Right renal pelvis (tissue), 4 donors: ENCODE results near the gene ZKSCAN7. TPM values are rescaled to one million over a fixed set of nuclear protein-coding genes. Genes with fewer than 3 reads are reported as not detected.
"Not testable (repeated sequence)": the region's sequence is repeated elsewhere in the genome, so short reads cannot be mapped to it uniquely, and the experiment has no call there.

ENCODE experiments used
- DNase-seq, 4 donors: peaks; one replicate each; pipeline ENCODE4 v3.0.0-alpha.2; 2013; ENCODE audit warnings: low read depth in 4 of 4, low spot score in 3 of 4, missing footprints in 1 of 4
- polyA plus RNA-seq, 4 donors: library from polyadenylated mRNA; unstranded; fragments of 120-200 nt; gene quantifications; one replicate each; pipeline ENCODE4 v1.2.1, GENCODE V29; 2013; ENCODE audit not compliant: insufficient read length in 4 of 4

The ZKSCAN7 gene
- polyA plus RNA-seq, 4 donors: 16.2 to 19.4 (median 17.4) TPM

DNA sequence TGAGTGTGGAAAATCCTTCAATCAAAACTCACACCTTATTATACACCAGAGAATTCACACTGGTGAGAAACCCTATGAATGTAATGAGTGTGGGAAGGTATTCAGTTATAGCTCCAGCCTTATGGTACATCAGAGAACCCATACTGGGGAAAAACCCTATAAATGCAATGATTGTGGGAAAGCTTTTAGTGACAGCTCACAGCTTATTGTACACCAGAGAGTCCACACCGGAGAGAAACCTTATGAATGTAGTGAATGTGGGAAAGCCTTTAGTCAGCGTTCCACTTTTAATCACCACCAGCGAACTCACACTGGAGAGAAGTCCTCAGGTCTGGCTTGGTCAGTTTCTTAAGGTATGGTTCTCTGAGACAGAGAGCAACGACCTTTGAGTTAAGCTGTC is 16.0 kb downstream of the ZKSCAN7 start:
- no peak for DNase-seq

DNA sequence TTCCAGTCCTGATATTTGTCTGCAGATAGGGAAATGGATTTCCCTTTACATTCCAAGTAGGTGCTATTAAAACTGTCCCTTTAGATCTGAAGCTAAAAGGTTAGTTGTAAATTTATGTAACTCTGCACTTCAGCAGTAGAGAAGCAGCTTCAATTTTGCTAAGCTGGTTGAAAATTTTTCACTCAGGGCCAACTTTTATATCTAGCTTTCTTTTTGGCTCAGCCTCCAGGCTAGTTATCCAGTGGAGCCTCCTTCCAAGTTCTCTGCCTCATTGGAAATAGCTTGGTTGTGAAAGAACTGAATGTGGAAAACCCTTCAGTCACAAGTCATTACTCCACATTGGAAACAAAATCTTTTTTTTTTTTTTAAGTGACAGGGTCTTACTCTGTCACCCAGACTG is 21.6 kb downstream of the ZKSCAN7 start:
- no peak for DNase-seq

DNA sequence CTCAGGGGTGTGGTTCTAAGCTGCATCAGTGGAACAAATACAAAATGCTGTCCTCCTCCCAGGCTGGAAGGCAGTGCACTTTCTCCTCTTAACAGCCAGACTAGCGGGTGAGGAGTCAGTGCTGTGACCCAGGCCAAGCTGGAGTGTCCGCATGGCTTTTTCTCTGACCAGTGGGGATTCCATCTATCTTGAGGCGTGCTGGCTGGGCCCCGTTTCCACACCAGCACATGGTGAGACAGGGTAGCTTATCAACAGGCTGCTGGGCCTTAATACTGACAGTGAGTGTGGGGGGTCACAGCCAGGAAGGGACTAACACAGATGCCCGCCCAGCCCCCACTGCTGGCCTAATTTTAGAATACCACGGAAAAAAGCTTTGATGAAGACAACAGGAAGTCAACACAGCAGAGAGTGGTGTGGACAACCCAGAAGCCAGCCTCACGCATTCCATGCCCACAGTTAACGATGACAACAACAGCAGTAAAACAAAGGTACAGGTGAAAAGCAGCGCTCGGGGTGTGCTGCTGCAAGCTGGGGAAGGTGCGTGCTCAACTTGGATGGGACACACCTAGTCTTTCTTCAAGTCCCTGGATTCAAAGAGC is 22.5 kb downstream of the ZKSCAN7 start:
- not testable (repeated sequence) for DNase-seq

DNA sequence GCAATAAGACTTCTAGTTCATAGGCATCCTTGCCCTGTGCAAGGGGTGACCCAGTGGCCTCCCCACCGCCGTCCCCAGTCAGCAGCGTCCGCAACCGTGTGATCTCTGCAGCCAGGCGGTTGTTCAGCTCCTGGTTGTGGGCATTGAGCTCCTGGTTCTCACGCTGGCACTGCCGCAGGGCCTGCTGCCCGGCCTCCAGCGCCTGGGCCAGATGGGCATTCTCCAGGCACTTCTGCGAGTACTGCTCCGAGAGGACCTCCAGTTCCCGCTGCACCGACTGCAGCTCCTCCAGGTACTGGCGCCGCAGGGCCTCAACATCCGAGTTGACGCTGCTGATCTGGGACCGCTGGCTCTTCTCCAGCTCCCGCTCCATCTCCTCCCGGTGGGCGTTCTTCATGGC is 23.3 kb downstream of the ZKSCAN7 start:
- DNase-seq: not testable (repeated sequence)

DNA sequence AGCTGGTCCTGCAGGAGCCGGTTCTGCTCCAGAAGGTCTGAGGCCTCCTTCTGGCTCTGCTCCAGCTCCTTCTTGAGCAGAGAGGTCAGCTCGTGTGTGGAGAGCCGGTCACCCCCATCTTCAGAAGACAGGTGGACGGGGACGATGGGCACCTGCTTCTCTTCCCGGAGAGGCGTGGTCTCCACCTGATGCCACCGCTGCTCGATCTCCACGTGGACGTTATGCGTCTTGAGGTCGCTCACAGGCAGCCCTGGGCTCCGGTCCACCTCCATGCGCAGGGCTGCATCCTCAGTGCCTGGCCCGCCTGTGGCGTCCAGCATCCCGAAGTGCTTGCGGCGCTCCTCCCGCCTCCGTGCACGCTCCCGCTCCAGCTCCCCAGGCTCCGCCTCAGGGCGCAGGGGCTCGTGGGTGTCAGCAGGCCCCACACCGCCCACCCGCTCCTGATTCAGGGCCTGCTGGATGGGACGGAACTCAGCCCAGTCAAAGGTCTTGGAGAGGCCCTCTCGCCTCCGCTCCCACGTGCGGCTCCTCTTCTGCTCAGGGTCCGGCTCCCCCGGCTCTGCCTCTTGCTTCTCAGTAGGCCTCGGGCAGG is 24.0 kb downstream of the ZKSCAN7 start:
- DNase-seq: not testable (repeated sequence)

DNA sequence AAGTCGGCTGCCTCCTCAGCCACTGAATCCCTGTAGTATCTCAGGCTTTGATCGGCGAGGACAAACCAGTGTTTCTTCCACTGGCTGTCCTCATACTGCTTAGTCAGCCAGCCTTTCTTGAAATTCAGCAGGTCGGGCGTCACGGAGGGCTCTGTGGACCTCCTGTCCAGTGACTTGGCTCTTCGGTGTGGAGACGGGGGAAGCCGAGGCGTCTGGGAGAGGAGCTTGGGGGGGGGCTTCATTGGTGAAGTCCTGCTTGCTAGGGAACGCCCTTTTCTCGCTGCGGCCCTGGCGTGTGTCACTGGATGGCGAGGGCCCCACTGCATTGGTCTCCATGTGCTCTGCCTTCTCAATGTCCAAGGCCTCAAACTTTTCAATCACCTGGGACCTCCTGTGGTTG is 24.8 kb downstream of the ZKSCAN7 start:
- not testable (repeated sequence) for DNase-seq

DNA sequence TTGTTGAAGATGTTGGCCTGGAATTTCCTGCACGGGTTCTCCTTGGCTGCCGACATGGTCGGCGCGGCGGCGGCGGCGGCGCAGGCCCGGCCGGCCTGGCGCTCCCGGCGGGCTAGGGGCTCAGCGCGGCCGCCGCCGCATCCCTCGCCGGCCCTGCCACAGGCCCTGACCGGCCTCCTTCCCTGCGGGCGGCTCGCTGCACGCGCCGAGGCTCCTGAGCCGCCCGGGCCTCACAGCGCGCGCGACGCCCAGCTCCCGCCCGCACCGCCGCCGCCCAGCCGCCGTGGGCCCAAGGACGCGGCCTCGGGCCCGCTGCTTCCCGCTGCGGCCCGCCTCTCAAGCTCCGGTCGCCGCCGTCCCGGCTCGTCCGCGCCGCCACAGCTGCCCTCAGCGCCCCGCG is 26.0 kb downstream of the ZKSCAN7 start:
- not testable (repeated sequence) for DNase-seq

DNA sequence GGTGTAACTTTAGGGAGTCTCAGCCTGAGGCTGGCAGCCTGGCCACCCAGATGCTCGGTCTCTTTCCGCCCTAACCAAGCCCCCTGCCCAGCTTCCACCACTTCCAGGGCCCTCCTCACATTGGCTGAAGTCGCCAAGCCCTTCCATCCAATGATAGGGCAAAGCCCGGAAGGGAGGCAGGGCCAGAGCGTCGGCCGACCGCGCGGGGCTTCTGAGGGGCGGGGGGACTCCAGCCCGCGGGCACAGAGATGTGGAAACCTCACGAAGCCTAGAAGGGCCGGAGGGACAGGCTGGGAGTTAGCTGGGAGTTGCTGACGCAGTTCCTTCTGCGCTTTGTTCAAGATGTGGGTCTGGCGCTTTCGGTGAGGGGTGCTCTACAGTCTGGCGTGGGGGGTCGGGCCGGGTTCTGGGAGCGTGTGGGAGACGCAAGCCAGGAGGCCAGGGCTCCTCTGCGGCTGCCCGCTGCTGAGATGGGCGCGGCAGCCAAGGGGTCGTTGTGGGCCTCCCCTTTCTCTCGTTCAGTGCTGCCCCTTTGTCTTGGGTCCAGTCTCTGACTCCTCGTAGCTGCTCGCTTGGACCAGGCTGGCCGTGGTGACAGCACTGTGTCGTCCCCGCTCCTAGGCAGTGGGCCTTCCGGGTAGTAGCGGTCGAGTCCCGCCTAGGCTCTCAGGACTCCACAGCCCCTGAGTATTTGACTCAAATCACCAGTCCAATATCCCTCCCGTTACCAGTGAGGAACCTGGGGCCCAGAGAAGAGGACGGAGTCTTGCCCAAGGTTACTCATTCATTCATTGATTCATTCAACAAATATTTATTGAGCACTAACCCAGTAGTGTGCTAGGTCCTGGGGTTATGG is 29.9 kb downstream of the ZKSCAN7 start, which contains the start of gene ZNF660:
Gene ZNF660, plus strand, starts transcription at position 319 of the 856 bp plus-strand sequence. CDS start 9,230 bp downstream, outside the sequence.
- DNase-seq: peak; percentile 68 to 85 (median 82)

DNA sequence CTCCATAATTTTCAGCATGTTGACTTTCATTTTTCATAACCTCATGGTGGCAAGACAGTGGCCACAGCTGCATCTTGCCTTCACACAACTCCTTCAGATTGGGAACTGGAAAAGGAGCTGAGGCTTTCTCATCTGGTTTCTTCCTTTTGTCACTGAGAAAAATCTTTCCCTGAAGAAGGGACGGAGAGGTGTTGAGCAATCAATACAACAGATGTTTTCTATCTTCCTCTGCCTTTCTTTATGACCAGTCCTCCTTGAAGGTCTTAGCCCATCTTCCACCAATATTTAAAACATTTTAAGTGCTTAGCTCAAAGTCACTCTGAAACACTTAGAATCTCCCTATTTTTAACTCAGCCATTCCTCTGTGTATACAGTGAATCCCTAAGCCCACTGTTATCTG is 41.6 kb downstream of the ZKSCAN7 start:
- DNase-seq: no peak

DNA sequence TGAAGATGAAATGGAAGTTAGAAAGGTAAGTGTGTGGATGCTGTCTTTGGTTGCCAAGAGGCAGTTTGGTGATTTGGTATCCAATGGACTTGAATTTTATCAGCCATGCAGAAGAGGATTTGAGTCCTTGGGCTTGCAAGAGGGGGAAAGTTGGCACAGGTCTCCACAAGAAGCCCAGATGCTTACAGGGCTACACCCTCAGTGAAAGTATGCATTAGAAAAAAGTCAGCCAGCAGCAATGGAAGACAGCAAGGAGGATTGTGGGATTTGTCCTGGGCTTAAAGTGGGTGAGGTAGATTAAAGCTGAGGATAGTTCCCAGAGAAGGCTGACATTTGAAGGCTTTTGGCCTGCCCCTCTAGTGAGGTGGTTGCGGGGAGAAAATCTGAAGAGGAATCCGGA is 46.8 kb downstream of the ZKSCAN7 start:
- DNase-seq: no peak

DNA sequence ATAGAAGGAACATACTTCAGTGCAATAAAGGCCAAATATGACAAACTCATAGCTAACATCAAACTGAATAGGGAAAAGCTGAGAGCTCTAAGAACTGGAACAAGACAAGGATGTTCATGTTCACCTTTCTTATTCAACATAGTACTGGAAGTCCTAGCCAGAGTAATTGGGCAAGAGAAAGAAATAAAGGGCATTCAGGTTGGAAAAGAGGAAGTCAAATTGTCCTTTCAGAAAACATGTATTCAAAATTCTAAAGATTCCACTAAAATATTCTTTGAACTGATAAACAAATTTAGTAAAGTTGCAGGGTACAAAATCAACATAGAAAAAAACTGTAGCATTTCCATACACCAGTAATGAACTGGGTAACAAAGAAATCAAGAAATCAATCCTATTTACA is 57.7 kb downstream of the ZKSCAN7 start:
- DNase-seq: no peak

Other genes with a start within 250 kb of the ZKSCAN7 start
- 10 to 100 TPM; 41.7 to 53.4 (median 49.3) TPM for gene TCAIM, start 216.4 kb upstream of the ZKSCAN7 start, polyA plus RNA-seq
- 10 to 100 TPM; 20.7 to 23.2 (median 22.1) TPM for gene ZNF445, start 77.5 kb upstream of the ZKSCAN7 start, polyA plus RNA-seq
- gene ZNF660, start 29.8 kb downstream of the ZKSCAN7 start, polyA plus RNA-seq: 10 to 100 TPM in 2 of 4 donors, 1 to 10 TPM in 2; 8.2 to 13.7 (median 10.3) TPM
- gene ZNF197, start 69.8 kb downstream of the ZKSCAN7 start, polyA plus RNA-seq: 10 to 100 TPM; 30.5 to 36.5 (median 34.7) TPM
- 10 to 100 TPM in 3 of 4 donors, 1 to 10 TPM in 1; 9.4 to 11.6 (median 10.5) TPM for gene ZNF35, start 93.5 kb downstream of the ZKSCAN7 start, polyA plus RNA-seq
- gene ZNF502, start 157.5 kb downstream of the ZKSCAN7 start, polyA plus RNA-seq: 10 to 100 TPM; 11.2 to 13.6 (median 13.5) TPM
- 10 to 100 TPM; 11.3 to 13.0 (median 11.9) TPM for gene ZNF501, start 174.4 kb downstream of the ZKSCAN7 start, polyA plus RNA-seq
- 10 to 100 TPM; 49.0 to 74.8 (median 64.7) TPM for gene KIAA1143, start 206.4 kb downstream of the ZKSCAN7 start, polyA plus RNA-seq
- 10 to 100 TPM; 22.0 to 23.9 (median 22.2) TPM for gene KIF15, start 206.6 kb downstream of the ZKSCAN7 start, polyA plus RNA-seq